ENCODE data around the gene KNCN. TPM values are rescaled to one million over a fixed set of nuclear protein-coding genes. Genes with fewer than 3 reads are reported as not detected.
A peak's percentile ranks its signal among the peaks of the same experiment; 100 is the strongest.

The KNCN gene
- total RNA-seq, 2 experiments from 2014 or later, result not detected

DNA sequence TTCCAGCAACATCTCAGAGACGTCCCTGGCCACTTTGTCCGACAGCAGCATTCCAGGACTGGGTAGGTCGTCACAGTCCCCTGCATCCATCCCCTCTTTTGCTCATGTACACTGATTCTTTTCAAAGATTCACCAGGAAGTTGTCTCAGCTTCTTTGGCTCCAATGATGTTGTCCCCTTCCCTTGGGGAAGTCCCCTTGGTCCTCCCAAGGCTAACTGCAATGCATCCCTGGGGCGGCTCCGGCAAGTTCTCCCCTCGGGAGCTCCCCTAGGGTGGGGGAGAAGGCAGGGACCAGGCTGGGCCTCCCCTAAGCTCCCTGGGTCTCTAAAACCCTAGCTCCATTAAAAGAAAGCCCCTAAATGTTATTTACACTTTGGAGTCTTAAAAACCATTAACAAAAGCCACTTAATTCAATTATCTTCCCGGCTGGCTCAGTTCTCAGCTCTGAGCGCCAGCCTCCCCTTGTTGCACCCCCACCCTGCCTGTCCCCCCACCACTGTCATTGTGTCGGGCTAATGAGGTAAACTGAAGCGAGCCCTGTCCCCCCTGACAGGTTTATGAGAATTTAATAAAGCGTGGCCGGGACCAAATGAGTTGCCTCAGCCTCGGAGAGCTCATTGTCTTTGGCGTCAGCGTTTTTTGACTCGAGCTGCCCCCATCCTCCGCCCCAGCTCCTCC lies 25.3 kb downstream of the KNCN start:
- Mint-ChIP-seq H3K27me3 (peaks cover 32% of the 10 kb centered on the region), H3K4me1 (ENCODE audit: low read depth) (peaks cover 26% of the 10 kb centered on the region), H3K27ac (no peak overlapping the region), H3K36me3 (no peaks in the 10 kb centered on the region), H3K4me3 (no peak overlapping the region), H3K9me3 (no peaks in the 10 kb centered on the region)
- ChIA-PET POLR2A (no interaction called here), CTCF (interaction anchor here (0.9 to 11.4 kb wide), 11 partner anchors 9 to 116 kb away, joined by 3 to 250 read pairs (median 16); a partner anchor contains a TSS)
- DNase-seq, result no peak
- intact Hi-C loops (cut with micrococcal nuclease), result no loop called here

DNA sequence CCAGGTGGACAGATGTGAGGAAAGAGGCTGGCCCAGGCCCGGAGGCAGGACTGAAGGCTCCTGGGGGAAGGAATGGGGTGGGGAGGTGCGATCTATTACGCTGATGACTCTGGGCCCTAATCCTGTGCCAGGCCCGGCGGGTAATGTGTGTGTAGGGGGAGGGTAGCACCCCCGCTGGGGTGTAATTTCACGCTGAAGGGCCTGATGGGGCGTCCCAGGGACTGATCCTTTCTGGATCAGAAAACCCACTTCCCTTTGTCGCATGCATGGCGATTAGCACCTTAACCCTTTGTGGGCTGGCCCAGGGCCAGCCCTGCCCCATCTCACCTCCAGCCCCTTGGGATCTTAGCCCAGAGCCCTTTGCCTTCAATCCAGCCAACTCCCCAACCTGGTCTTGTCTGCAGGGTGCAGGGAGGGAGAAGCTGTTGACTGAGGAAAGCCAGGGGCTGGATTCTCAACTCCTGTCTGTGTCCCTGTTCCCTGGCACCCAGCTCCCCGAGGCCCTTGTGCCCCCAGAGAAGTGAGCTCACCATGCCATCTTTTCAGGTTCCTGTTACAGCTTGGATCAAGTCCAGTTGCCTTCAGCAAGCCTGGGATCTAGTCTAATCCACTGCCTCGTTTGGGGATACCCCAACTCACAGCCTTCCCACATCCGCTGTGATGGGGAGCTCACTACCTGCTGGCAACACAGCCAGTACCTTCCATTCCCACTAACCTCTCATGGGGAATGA lies 26.0 kb downstream of the KNCN start:
- Mint-ChIP-seq H3K9me3 (no peaks in the 10 kb centered on the region), H3K27ac (no peak overlapping the region), H3K27me3 (peaks cover 34% of the 10 kb centered on the region), H3K4me1 (ENCODE audit: low read depth) (peaks cover 26% of the 10 kb centered on the region), H3K4me3 (no peak overlapping the region), H3K36me3 (no peaks in the 10 kb centered on the region)
- DNase-seq, result no peak
- ChIA-PET CTCF (interaction anchor here (0.9 to 11.4 kb wide), 9 partner anchors 9 to 116 kb away, joined by 3 to 250 read pairs (median 17); a partner anchor contains a TSS), POLR2A (no interaction called here)
- intact Hi-C loops (cut with micrococcal nuclease), result no loop called here

DNA sequence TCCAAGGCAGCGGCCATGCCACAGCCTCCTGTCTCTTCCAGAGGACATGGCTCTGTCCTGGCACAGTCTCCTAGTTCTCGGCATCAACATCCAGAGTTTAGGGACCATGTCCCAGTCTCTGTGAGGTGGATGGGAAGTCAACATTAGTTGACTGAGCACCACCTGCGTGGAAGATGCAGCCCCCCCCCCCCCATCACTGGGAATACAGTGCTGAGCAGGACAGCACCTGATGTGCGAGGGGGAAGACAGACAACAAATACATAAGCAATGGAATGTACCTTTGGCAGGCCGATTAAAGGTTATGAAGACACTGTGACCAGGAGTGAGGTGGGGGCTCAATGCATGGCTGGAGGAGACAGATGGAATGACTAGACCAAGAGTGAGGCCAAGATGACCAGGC lies 26.6 kb downstream of the KNCN start:
- no peak for DNase-seq
- H3K36me3 Mint-ChIP-seq, result no peaks in the 10 kb centered on the region
- ChIA-PET POLR2A (no interaction called here), CTCF (interaction anchor here (3.1 to 4.8 kb wide), 2 partner anchors 48 to 78 kb away, joined by 25 to 27 read pairs; no protein-coding TSS in a partner anchor)
- intact Hi-C loops (cut with micrococcal nuclease), result no loop called here
- peaks cover 36% of the 10 kb centered on the region for H3K27me3 Mint-ChIP-seq
- H3K4me1 Mint-ChIP-seq (ENCODE audit: low read depth), result peaks cover 26% of the 10 kb centered on the region
- no peak overlapping the region for H3K4me3 Mint-ChIP-seq
- no peaks in the 10 kb centered on the region for H3K9me3 Mint-ChIP-seq
- H3K27ac Mint-ChIP-seq, result no peak overlapping the region

DNA sequence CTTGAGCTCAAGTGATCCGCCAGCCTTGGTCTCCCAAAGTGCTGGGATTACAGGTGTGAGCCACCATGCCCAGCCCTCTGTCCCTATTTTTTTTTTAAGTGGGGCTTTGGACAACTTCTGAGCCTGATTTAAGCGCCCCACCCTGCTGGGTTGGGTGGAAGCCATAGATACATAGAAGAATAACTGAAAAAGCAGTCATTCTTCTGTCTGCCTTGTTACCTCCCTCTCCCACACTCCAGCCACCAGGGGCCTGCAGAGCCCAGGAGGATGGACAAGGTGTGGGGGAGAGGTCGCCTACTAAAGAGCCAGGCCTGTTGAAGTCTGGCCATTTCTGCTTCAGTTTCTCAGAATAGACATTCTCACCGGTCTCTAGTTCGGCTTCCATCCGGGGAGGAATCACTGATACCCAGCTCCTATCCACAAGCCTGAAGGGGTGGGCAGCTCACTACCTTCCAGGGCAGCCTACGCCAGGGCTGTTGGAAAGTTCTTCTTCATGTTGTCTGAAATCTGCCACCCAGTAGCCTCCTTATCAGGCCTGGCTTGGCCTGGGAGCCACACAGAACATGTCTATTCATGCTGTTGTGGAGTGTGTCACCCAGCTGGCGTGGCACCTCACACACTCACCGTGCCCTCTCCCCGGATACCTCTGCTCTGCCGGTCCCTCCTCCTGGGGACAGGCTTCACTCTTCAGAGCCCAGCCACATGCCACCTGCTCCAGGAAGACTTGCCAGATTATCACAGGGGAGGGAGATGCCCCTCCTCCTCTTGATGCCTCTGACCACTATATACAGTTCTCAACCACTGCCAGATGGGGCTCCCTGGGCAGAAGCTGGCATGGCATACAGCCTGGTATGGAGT lies 27.7 kb downstream of the KNCN start:
- Mint-ChIP-seq H3K9me3 (no peaks in the 10 kb centered on the region), H3K27ac (no peak overlapping the region), H3K4me3 (no peak overlapping the region), H3K4me1 (ENCODE audit: low read depth) (peaks cover 21% of the 10 kb centered on the region), H3K27me3 (peaks cover 28% of the 10 kb centered on the region), H3K36me3 (no peaks in the 10 kb centered on the region)
- intact Hi-C loops (cut with micrococcal nuclease), result loop anchor here (2.0 kb wide), 1 partner anchor 145 kb away; the partner anchor contains the start of gene ATPAF1
- ChIA-PET POLR2A (no interaction called here), CTCF (interaction anchor here (1.7 to 4.8 kb wide), 6 partner anchors 9 to 76 kb away, joined by 7 to 27 read pairs (median 18); no protein-coding TSS in a partner anchor)
- no peak for DNase-seq

DNA sequence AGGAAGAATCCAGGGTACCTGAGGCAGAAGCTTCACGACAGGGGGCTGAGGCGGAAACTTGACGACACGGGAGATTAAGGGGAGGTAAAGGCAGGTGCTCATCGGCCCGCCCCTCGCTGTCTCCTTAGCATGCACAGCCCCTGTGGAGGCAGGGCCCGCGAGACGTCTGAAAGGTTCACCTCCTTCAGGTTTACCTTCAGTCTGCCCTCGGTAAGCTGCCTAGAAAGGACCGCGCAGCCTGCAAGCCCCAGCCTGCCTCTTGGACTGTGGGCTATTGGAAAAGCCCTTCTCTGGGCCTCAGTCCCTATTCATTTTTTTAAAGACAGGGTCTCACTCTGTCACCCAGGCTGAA lies 28.5 kb downstream of the KNCN start:
- Mint-ChIP-seq H3K27me3 (peaks cover 27% of the 10 kb centered on the region), H3K9me3 (no peaks in the 10 kb centered on the region), H3K4me1 (ENCODE audit: low read depth) (peaks cover 14% of the 10 kb centered on the region), H3K36me3 (no peaks in the 10 kb centered on the region), H3K4me3 (no peak overlapping the region), H3K27ac (peak overlapping the region; percentile 82)
- CTCF ChIA-PET, result interaction anchor here (0.5 to 4.8 kb wide), 11 partner anchors 10 to 202 kb away, joined by 3 to 27 read pairs (median 7); a partner anchor contains a TSS
- POLR2A ChIA-PET, result interaction anchor here (0.8 to 1.7 kb wide), 2 partner anchors 11 to 76 kb away, joined by 4 to 5 read pairs; no protein-coding TSS in a partner anchor
- DNase-seq, result no peak
- intact Hi-C loops (cut with micrococcal nuclease), result loop anchor here (2.0 kb wide), 1 partner anchor 146 kb away; the partner anchor contains the start of gene ATPAF1

DNA sequence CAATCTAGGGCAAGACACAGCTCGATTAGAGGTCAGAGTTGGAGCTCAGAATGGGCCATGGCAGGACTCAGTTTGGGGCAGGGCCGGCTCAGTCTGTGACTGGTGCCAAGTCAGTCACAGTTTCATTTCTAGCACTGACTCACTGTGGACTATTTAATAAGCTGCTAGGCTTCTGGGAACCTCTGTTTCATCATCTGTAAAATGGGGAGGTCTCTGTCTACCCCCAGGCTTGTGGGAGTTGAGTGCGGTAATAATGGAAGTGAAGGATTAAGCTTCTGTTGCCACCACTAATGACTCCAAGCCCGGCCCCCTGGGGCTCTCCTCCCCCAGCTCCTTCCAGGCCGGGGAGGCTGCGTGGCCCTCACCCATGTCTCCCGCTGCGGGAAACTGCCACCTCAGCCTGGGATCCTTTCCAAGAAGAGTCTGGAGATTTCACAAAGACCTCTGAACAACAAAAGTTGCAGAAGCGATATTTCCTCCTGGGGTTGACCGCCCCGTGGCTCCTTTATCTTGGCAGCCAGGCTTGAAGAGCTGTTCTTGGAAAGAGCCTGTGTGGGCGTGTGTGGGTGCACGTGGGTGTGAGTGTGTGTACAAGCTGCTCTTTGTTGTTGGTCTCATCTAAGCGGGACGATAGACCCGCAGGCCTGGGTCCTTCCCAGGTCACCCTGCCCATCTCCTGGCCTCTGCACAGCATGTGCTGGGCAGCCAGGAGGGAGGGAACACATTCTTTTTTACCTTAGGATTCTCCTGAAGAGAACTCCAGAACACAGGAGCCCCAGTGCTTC lies 29.1 kb downstream of the KNCN start:
- peak; percentile 74 for DNase-seq
- POLR2A ChIA-PET, result interaction anchor here (0.8 to 1.7 kb wide), 3 partner anchors 12 to 75 kb away, joined by 4 to 5 read pairs (median 4); no protein-coding TSS in a partner anchor
- Mint-ChIP-seq H3K4me3 (peak overlapping the region; percentile 38), H3K27ac (peak overlapping the region; percentile 82), H3K4me1 (ENCODE audit: low read depth) (peaks cover 14% of the 10 kb centered on the region), H3K36me3 (no peaks in the 10 kb centered on the region), H3K27me3 (peaks cover 25% of the 10 kb centered on the region), H3K9me3 (no peaks in the 10 kb centered on the region)
- intact Hi-C loops (cut with micrococcal nuclease), result loop anchor here (2.0 kb wide), 1 partner anchor 146 kb away; the partner anchor contains the start of gene ATPAF1
- CTCF ChIA-PET, result interaction anchor here (0.5 to 4.8 kb wide), 17 partner anchors 9 to 203 kb away, joined by 3 to 27 read pairs (median 5); a partner anchor contains a TSS

DNA sequence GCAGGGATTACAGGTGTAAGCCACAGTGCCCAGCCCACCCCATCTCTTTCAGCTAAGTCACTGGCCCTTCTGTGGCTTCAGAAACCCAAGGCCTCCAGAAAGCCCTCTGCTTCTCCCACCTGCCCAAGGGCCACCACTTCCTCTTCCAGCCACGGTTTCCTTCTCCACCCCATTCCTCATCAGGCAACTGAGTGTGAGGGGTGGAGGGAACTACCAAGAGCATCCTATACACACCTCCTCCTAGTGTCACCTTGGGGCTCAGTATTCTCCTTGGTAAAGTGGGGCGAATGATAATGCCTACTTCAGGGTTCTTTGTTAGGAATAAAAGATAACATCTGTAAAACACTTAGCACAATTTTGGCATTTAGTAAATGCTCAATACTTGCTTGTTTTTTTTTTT lies 30.0 kb downstream of the KNCN start:
- CTCF ChIA-PET, result interaction anchor here (0.7 to 4.8 kb wide), 9 partner anchors 11 to 79 kb away, joined by 3 to 25 read pairs (median 4); a partner anchor contains a TSS

DNA sequence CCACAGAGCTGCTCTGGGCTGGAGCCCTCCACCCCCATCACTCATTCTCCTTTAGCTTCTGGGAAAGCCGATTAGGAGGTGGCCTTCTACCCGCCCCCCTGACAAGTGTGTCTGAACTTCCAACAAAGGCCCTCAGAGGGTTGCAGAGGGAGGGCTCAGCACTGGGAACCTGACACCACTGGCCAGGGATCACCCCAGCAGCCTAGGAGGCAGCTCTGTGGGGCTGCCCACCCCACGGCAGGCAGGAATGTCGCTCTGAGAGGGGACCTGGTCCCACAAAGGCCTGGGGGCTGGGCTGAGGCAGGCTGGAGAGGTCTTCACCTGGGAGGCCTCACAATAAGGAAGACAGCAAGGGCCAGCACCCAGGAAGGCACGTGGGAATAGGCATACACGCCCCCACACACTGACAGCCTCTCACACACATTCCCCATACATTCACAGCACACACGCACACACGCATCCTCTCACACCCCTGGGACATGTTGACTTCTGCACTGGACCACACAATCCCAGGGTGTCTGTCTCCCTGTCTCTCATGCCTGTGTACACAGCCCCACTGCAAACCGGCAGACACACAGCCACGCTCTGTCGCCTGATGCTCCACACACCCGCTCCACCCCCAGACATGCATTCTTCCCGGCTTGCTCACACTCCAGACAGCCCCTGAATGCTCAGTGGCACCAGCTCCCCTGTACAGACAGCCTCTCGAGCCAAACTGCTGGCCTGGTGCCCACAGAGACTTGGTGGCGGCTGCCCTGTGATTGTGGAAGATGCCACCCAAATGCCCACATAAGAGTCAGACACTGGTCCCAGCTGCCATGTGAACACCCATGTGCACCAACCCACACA lies 31.2 kb downstream of the KNCN start:
- Mint-ChIP-seq H3K36me3 (no peaks in the 10 kb centered on the region), H3K4me3 (no peak overlapping the region), H3K4me1 (ENCODE audit: low read depth) (peaks cover 15% of the 10 kb centered on the region), H3K27ac (no peak overlapping the region), H3K27me3 (peaks cover 34% of the 10 kb centered on the region), H3K9me3 (no peaks in the 10 kb centered on the region)
- no peak for DNase-seq
- ChIA-PET POLR2A (no interaction called here), CTCF (interaction anchor here (1.9 to 4.8 kb wide), 2 partner anchors 9 to 73 kb away, joined by 6 to 25 read pairs; no protein-coding TSS in a partner anchor)
- intact Hi-C loops (cut with micrococcal nuclease), result no loop called here

More for the DNA sequence above, 30.0 kb downstream of the KNCN start:
- POLR2A ChIA-PET, result interaction anchor here (1.4 to 1.7 kb wide), 2 partner anchors 13 to 41 kb away, joined by 4 to 5 read pairs; no protein-coding TSS in a partner anchor
- no peak for DNase-seq
- intact Hi-C loops (cut with micrococcal nuclease), result no loop called here
- peaks cover 31% of the 10 kb centered on the region for H3K27me3 Mint-ChIP-seq
- no peak overlapping the region for H3K4me3 Mint-ChIP-seq
- H3K9me3 Mint-ChIP-seq, result no peaks in the 10 kb centered on the region
- H3K27ac Mint-ChIP-seq, result no peak overlapping the region
- H3K36me3 Mint-ChIP-seq, result no peaks in the 10 kb centered on the region
- H3K4me1 Mint-ChIP-seq (ENCODE audit: low read depth), result peaks cover 15% of the 10 kb centered on the region

DNA sequence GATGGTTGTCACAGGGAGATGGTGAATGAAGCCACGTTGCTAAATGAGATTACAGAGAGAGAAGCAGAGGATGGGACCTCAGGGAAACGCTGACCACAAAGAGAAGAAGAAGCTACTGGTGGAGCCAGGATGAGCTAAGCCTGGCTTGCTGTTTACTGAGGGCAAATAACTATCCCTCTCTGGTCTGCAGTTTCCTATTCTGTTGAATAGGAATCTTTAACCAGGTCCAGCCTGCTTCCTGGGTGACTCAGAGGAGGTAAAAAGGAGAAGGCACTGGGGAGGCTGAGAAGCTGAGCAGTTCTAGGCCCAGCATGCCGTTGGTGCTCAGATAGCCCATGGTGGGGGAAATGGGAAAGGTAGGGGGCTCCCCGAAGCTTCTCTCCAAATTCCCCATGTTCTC lies 32.2 kb downstream of the KNCN start:
- ChIA-PET POLR2A (no interaction called here), CTCF (interaction anchor here (0.9 to 1.9 kb wide), 5 partner anchors 8 to 74 kb away, joined by 3 to 6 read pairs (median 4); a partner anchor contains a TSS)
- intact Hi-C loops (cut with micrococcal nuclease), result no loop called here
- Mint-ChIP-seq H3K4me3 (no peak overlapping the region), H3K27ac (no peak overlapping the region), H3K36me3 (no peaks in the 10 kb centered on the region), H3K27me3 (peaks cover 31% of the 10 kb centered on the region), H3K9me3 (no peaks in the 10 kb centered on the region), H3K4me1 (ENCODE audit: low read depth) (peaks cover 15% of the 10 kb centered on the region)
- no peak for DNase-seq

DNA sequence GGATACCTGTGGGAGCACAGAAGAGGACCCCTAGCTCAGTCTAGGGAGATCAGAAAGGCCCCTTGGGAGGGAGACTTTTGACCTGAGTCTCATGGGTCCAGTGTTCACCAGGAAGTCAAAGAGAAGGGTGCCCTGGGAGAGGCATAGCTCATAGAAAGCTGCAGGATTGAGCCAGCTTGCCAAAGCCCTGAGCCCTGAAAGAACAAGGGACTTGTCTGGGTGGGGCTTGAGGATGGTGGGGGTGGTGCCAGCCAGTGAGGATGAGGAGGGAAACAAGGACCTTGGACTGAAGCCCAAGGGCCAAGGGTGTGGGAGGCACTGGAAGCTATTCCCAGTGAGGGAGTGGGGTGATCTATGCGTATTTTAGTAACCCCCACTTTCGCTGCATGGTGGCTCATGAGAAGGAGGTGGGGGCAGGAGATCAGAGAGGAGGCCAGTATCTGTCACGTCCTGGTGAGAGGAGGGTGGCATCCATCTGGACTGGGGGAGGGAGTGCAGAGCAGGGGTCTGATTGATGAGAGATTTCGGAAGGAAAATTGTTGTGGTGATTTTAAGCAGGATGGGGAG lies 33.4 kb downstream of the KNCN start:
- H3K27ac Mint-ChIP-seq, result no peak overlapping the region
- ChIA-PET CTCF (interaction anchor here (1.4 to 2.1 kb wide), 4 partner anchors 11 to 71 kb away, joined by 4 to 8 read pairs (median 6); a partner anchor contains a TSS), POLR2A (interaction anchor here (0.6 kb wide), 1 partner anchor 16 kb away, joined by 3 read pairs; no protein-coding TSS in a partner anchor)
- DNase-seq, result no peak
- H3K9me3 Mint-ChIP-seq, result no peaks in the 10 kb centered on the region
- no peaks in the 10 kb centered on the region for H3K36me3 Mint-ChIP-seq
- intact Hi-C loops (cut with micrococcal nuclease), result no loop called here
- no peak overlapping the region for H3K4me3 Mint-ChIP-seq
- H3K27me3 Mint-ChIP-seq, result peaks cover 31% of the 10 kb centered on the region
- H3K4me1 Mint-ChIP-seq (ENCODE audit: low read depth), result peaks cover 15% of the 10 kb centered on the region

Data from activated CD4-positive, alpha-beta memory T cell treated with anti-CD3 and anti-CD28 coated beads for 36 hours (primary cell).